K562 (cell line): Measurements from ENCODE around the gene MYH7B. TPM values are rescaled to one million over a fixed set of nuclear protein-coding genes. Genes with fewer than 3 reads are reported as not detected.
A peak's percentile ranks its signal among the peaks of the same experiment; 100 is the strongest.

Experiments
- BCOR ChIP-seq: fragments of 450-650 bp; IDR thresholded peaks from 2 replicates; pipeline ENCODE4 v1.6.1; 2016
- BRD4 ChIP-seq: fragments of 200-600 bp; sonication (generic); IDR thresholded peaks from 2 replicates; pipeline ENCODE4 v1.6.1; 2017; ENCODE audit warnings: inconsistent platforms
- CC2D1A ChIP-seq: fragments of 450-650 bp; IDR thresholded peaks from 2 replicates; pipeline ENCODE4 v1.6.1; 2017; ENCODE audit warnings: mild to moderate bottlenecking
- DPF2 ChIP-seq: fragments of 450-650 bp; IDR thresholded peaks from 2 replicates; pipeline ENCODE4 v1.6.1; 2016
- FOXK1 ChIP-seq: sonication (generic); formaldehyde crosslinking; IDR thresholded peaks from 2 replicates; pipeline ENCODE4 v1.8.0; 2022; ENCODE audit warnings: missing genetic modification reagents, mild to moderate bottlenecking, borderline replicate concordance
- HMBOX1 ChIP-seq: sonication (generic); IDR thresholded peaks from 2 replicates; pipeline ENCODE4 v1.6.1; 2016
- HMGN3 ChIP-seq: IDR thresholded peaks from 2 replicates; pipeline ENCODE4 v1.6.1; 2011; ENCODE audit warnings: borderline replicate concordance, low read depth, mild to moderate bottlenecking, mixed read lengths, low read length; ENCODE audit not compliant: insufficient read length; ENCODE audit errors: extremely low read depth
- MAFK ChIP-seq: IDR thresholded peaks from 2 replicates; pipeline ENCODE4 v1.6.1; 2011; ENCODE audit warnings: low read length, improper control_type of control experiment
- NFE2 ChIP-seq: IDR thresholded peaks from 2 replicates; pipeline ENCODE4 v1.6.1; 2014; ENCODE audit warnings: antibody characterized with exemption, low read depth
- PHF8 ChIP-seq: fragments of 200-600 bp; sonication (generic); IDR thresholded peaks from 2 replicates; pipeline ENCODE4 v1.6.1; 2012; ENCODE audit warnings: mixed run types, mild to moderate bottlenecking, inconsistent platforms, low read length, moderate library complexity, borderline replicate concordance
- SFPQ ChIP-seq: fragments of 200-400 bp; formaldehyde crosslinking; IDR thresholded peaks from 2 replicates; pipeline ENCODE4 v1.6.1; 2017; ENCODE audit warnings: mild to moderate bottlenecking, low read depth, low read length, moderate library complexity
- SIN3B ChIP-seq: fragments of 450-650 bp; IDR thresholded peaks from 2 replicates; pipeline ENCODE4 v1.6.1; 2017; ENCODE audit warnings: low read depth, mild to moderate bottlenecking, moderate library complexity
- SNIP1 ChIP-seq: fragments of 450-650 bp; IDR thresholded peaks from 2 replicates; pipeline ENCODE4 v1.7.1; 2017; ENCODE audit warnings: low read depth, mild to moderate bottlenecking
- TAF9B ChIP-seq: fragments of 450-650 bp; IDR thresholded peaks from 2 replicates; pipeline ENCODE4 v1.6.1; 2018; ENCODE audit warnings: mild to moderate bottlenecking; ENCODE audit not compliant: partially characterized antibody
- TCF15 ChIP-seq: fragments of 250-450 bp; sonication (Bioruptor Pico); IDR thresholded peaks from 2 replicates; pipeline ENCODE4 v1.8.0; 2022; ENCODE audit warnings: moderate library complexity, mild to moderate bottlenecking, inconsistent platforms
- ZNF212 ChIP-seq: fragments of 450-650 bp; formaldehyde crosslinking; IDR thresholded peaks from 2 replicates; pipeline ENCODE4 v1.4.0; 2020; ENCODE audit warnings: mild to moderate bottlenecking
- ZNF551 ChIP-seq: fragments of 250-450 bp; sonication (Bioruptor Pico); IDR thresholded peaks from 2 replicates; pipeline ENCODE4 v1.5.0; 2021; ENCODE audit warnings: mild to moderate bottlenecking, moderate library complexity
- ZNF639 ChIP-seq, 2 experiments: fragments of 200-800 bp in 1 of 2; sonication (Bioruptor generic) in 1 of 2; sonication (generic) in 1 of 2; formaldehyde crosslinking in 1 of 2; IDR thresholded peaks in 1 of 2; conservative IDR thresholded peaks in 1 of 2; 2 replicates each; pipeline versions ENCODE4 v1.5.0 to v1.6.1; 2016 to 2020; ENCODE audit warnings: missing compliant biosample characterization in 1 of 2, missing genetic modification characterization in 1 of 2, missing genetic modification reagents in 1 of 2
- polyA plus RNA-seq, 8 experiments: library from polyadenylated mRNA; depleted of rRNA in 4 of 8; stranded (reverse) in 5 of 8; unstranded in 3 of 8; fragments of >200 nt; fragmentation: Nextera tagmentation in 2 of 8; fragmentation: Illumina TruSeq in 1 of 8; extraction: Ambion mirVana in 2 of 8; extraction: Trizol in 1 of 8; gene quantifications; 2 replicates each; pipeline versions ENCODE4 v1.2.1 to v1.2.3, GENCODE V29; 2011 to 2014; ENCODE audit warnings: inconsistent platforms in 1 of 8, missing spikeins in 1 of 8
- total RNA-seq, 7 experiments: library from RNA; depleted of rRNA in 6 of 7; stranded (reverse); fragments of >200 nt in 6 of 7; fragmentation: Illumina TruSeq in 2 of 7; extraction: Trizol in 2 of 7; gene quantifications; 2 replicates each; pipeline versions ENCODE4 v1.2.1 to v1.2.3, GENCODE V29; 2011 to 2021; ENCODE audit warnings: low replicate concordance in 1 of 7
- TF ChIP-seq, protein P1 (sequence below): sonication (generic); formaldehyde crosslinking; IDR thresholded peaks from 2 replicates; pipeline ENCODE4 v1.9.0; 2022; ENCODE audit warnings: mild to moderate bottlenecking, missing genetic modification reagents
- TF ChIP-seq, protein P2 (sequence below), 2 experiments: fragments of 450-650 bp; IDR thresholded peaks; 2 replicates each; pipeline ENCODE4 v1.6.1; 2016

MYH7B gene
- total and polyA plus RNA-seq, 9 of the 15 experiments (the other 6 are each of a cell fraction or from before 2014, with no cell fraction given), result 0.07 to 0.34 (median 0.13) TPM; not detected in 3

GRCh38 chr20:34955231-34956040, at the start of gene MYH7B, which contains the start of gene GSS (continued):
- TF ChIP-seq BCOR, result no peak; the same call in 1 of the 2 replicates
- TF ChIP-seq MAFK, result no peak
- TF ChIP-seq ZNF551, result no peak
- TF ChIP-seq, protein P1, sequence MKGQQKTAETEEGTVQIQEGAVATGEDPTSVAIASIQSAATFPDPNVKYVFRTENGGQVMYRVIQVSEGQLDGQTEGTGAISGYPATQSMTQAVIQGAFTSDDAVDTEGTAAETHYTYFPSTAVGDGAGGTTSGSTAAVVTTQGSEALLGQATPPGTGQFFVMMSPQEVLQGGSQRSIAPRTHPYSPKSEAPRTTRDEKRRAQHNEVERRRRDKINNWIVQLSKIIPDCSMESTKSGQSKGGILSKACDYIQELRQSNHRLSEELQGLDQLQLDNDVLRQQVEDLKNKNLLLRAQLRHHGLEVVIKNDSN (CRISPR knock-in tag), result peak; percentile 50
- TF ChIP-seq SIN3B, result no peak; the same call in 1 of the 2 replicates
- TF ChIP-seq BRD4, result peak; percentile 43; the same call in 1 of the 2 replicates
- TF ChIP-seq TAF9B, result peak; percentile 95
- TF ChIP-seq PHF8, result peak; percentile 96
- peak; percentile 41; the same call in 1 of the 2 replicates for TF ChIP-seq DPF2
- TF ChIP-seq, protein P2, sequence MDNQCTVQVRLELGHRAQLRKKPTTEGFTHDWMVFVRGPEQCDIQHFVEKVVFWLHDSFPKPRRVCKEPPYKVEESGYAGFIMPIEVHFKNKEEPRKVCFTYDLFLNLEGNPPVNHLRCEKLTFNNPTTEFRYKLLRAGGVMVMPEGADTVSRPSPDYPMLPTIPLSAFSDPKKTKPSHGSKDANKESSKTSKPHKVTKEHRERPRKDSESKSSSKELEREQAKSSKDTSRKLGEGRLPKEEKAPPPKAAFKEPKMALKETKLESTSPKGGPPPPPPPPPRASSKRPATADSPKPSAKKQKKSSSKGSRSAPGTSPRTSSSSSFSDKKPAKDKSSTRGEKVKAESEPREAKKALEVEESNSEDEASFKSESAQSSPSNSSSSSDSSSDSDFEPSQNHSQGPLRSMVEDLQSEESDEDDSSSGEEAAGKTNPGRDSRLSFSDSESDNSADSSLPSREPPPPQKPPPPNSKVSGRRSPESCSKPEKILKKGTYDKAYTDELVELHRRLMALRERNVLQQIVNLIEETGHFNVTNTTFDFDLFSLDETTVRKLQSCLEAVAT (IDR thresholded peaks at IDR 0.05), result peak in 1 of 2 experiments; percentile 35; a peak in 1 of 4 replicates
- no peak for TF ChIP-seq TCF15 (CRISPR knock-in tag)
- TF ChIP-seq FOXK1 (CRISPR knock-in tag), result 0 out of 2 replicates have a peak, but pooled peaks have one; percentile 30
- no peak for TF ChIP-seq NFE2
- TF ChIP-seq HMBOX1, result no peak; the same call in 1 of the 2 replicates
- no peak for TF ChIP-seq SFPQ
- TF ChIP-seq ZNF639 (CRISPR knock-in tag; conservative IDR thresholded peaks at IDR 0.05 in 1 of 2, IDR thresholded peaks at IDR 0.05 in 1 of 2), result 0 out of 4 replicates have a peak, but pooled peaks of 1 of the 2 experiments have one; percentile 32
- no peak for TF ChIP-seq ZNF212 (CRISPR knock-in tag)
- peak; percentile 96 for TF ChIP-seq SNIP1
- TF ChIP-seq HMGN3, result peak; percentile 61
- TF ChIP-seq CC2D1A, result peak; percentile 34; the same call in 1 of the 2 replicates
